K562 (cell line): ENCODE data around the gene UBAC2. TPM values are rescaled to one million over a fixed set of nuclear protein-coding genes. Genes with fewer than 3 reads are reported as not detected.

Source experiments
- CBFB ChIP-seq: sonication (generic); formaldehyde crosslinking; IDR thresholded peaks from 2 replicates; pipeline ENCODE4 v1.4.0; 2020; ENCODE audit warnings: mild to moderate bottlenecking, missing genetic modification reagents
- EP300 ChIP-seq: IDR thresholded peaks from 2 replicates; pipeline ENCODE4 v1.6.1; 2012; ENCODE audit warnings: low read length, improper control_type of control experiment
- FOXJ2 ChIP-seq: fragments of 200-800 bp; sonication (Bioruptor generic); IDR thresholded peaks from 2 replicates; pipeline ENCODE4 v1.6.1; 2016; ENCODE audit warnings: missing genetic modification characterization, missing compliant biosample characterization
- KDM2B ChIP-seq: fragments of 250-450 bp; sonication (Bioruptor Pico); IDR thresholded peaks from 2 replicates; pipeline ENCODE4 v1.8.0; 2021; ENCODE audit warnings: mild to moderate bottlenecking, moderate library complexity
- KLF13 ChIP-seq: fragments of 450-650 bp; IDR thresholded peaks from 2 replicates; pipeline ENCODE4 v1.6.1; 2016; ENCODE audit warnings: missing genetic modification characterization, low read depth, mild to moderate bottlenecking, missing compliant biosample characterization, moderate library complexity, borderline replicate concordance
- RAD51 ChIP-seq: fragments of 450-650 bp; IDR thresholded peaks from 2 replicates; pipeline ENCODE4 v1.7.1; 2016; ENCODE audit warnings: low read depth, mild to moderate bottlenecking, borderline replicate concordance
- RCOR1 ChIP-seq, 2 experiments: IDR thresholded peaks; 2 replicates each; pipeline ENCODE4 v1.6.1; 2012; ENCODE audit warnings: low read depth in 2 of 2, low read length in 2 of 2, borderline replicate concordance in 1 of 2, improper control_type of control experiment in 1 of 2
- SOX6 ChIP-seq: fragments of 450-650 bp; IDR thresholded peaks from 2 replicates; pipeline ENCODE4 v1.6.1; 2014; ENCODE audit warnings: mild to moderate bottlenecking
- TSC22D4 ChIP-seq: fragments of 450-650 bp; IDR thresholded peaks from 2 replicates; pipeline ENCODE4 v1.6.1; 2016; ENCODE audit warnings: missing genetic modification characterization, missing biosample characterization, control low read depth
- ZNF778 ChIP-seq: fragments of 450-650 bp; formaldehyde crosslinking; IDR thresholded peaks from 2 replicates; pipeline ENCODE4 v1.4.0; 2020; ENCODE audit warnings: mild to moderate bottlenecking, moderate library complexity
- polyA plus RNA-seq, 8 experiments: library from polyadenylated mRNA; depleted of rRNA in 4 of 8; stranded (reverse) in 5 of 8; unstranded in 3 of 8; fragments of >200 nt; fragmentation: Nextera tagmentation in 2 of 8; fragmentation: Illumina TruSeq in 1 of 8; extraction: Ambion mirVana in 2 of 8; extraction: Trizol in 1 of 8; gene quantifications; 2 replicates each; pipeline versions ENCODE4 v1.2.1 to v1.2.3, GENCODE V29; 2011 to 2014; ENCODE audit warnings: inconsistent platforms in 1 of 8, missing spikeins in 1 of 8
- total RNA-seq, 7 experiments: library from RNA; depleted of rRNA in 6 of 7; stranded (reverse); fragments of >200 nt in 6 of 7; fragmentation: Illumina TruSeq in 2 of 7; extraction: Trizol in 2 of 7; gene quantifications; 2 replicates each; pipeline versions ENCODE4 v1.2.1 to v1.2.3, GENCODE V29; 2011 to 2021; ENCODE audit warnings: low replicate concordance in 1 of 7
- TF ChIP-seq, protein P1 (sequence below): fragments of 450-650 bp; IDR thresholded peaks from 2 replicates; pipeline ENCODE4 v1.6.1; 2017; ENCODE audit warnings: antibody characterized with exemption, mild to moderate bottlenecking
- TF ChIP-seq, protein P2 (sequence below), 3 experiments: fragments of 200-800 bp in 1 of 3; fragments of 250-450 bp in 1 of 3; fragments of 450-650 bp in 1 of 3; sonication (Bioruptor Pico) in 1 of 3; sonication (Bioruptor generic) in 1 of 3; formaldehyde crosslinking in 1 of 3; IDR thresholded peaks; 2 replicates each; pipeline versions ENCODE4 v1.6.1 to v1.8.0; 2016 to 2022; ENCODE audit warnings: mild to moderate bottlenecking in 2 of 3, missing genetic modification characterization in 2 of 3, missing compliant biosample characterization in 1 of 3, moderate library complexity in 1 of 3
- TF ChIP-seq, protein P3 (sequence below): fragments of 150-350 bp; conservative IDR thresholded peaks from 2 replicates; pipeline ENCODE4 v1.6.1; 2014; ENCODE audit warnings: low read length
- TF ChIP-seq, protein P4 (sequence below): fragments of 450-650 bp; IDR thresholded peaks from 2 replicates; pipeline ENCODE4 v1.6.1; 2014; ENCODE audit warnings: low read depth, mild to moderate bottlenecking, moderate library complexity, borderline replicate concordance
- TF ChIP-seq, protein P5 (sequence below): sonication (generic); formaldehyde crosslinking; IDR thresholded peaks from 2 replicates; pipeline ENCODE4 v1.9.0; 2022; ENCODE audit warnings: mild to moderate bottlenecking, missing genetic modification reagents

UBAC2 gene
- total and polyA plus RNA-seq, 9 of the 15 experiments (the other 6 are each of a cell fraction or from before 2014, with no cell fraction given), result 6.0 to 84.1 (median 32.3) TPM

DNA sequence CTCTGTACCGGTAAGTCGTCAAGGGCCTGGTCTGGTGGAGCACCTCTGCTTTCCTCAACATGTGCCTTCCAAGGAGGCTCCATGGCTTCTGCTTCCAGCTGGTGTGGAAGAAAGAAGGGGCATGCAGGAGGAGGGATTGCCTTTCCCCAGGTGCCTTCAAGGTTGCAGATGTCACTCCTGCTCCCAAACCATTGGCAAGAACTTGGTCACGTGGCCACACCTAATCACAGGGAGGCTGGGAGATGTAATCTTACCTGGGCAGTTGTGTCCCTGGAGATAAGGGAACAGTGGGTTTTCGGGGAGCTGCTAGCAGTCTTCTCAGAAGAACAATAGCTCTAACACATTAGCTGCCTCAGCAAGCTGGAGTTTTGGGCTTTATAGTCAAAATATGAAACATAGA, 67.3 kb downstream of the UBAC2 start (continued):
- TF ChIP-seq, protein P1, sequence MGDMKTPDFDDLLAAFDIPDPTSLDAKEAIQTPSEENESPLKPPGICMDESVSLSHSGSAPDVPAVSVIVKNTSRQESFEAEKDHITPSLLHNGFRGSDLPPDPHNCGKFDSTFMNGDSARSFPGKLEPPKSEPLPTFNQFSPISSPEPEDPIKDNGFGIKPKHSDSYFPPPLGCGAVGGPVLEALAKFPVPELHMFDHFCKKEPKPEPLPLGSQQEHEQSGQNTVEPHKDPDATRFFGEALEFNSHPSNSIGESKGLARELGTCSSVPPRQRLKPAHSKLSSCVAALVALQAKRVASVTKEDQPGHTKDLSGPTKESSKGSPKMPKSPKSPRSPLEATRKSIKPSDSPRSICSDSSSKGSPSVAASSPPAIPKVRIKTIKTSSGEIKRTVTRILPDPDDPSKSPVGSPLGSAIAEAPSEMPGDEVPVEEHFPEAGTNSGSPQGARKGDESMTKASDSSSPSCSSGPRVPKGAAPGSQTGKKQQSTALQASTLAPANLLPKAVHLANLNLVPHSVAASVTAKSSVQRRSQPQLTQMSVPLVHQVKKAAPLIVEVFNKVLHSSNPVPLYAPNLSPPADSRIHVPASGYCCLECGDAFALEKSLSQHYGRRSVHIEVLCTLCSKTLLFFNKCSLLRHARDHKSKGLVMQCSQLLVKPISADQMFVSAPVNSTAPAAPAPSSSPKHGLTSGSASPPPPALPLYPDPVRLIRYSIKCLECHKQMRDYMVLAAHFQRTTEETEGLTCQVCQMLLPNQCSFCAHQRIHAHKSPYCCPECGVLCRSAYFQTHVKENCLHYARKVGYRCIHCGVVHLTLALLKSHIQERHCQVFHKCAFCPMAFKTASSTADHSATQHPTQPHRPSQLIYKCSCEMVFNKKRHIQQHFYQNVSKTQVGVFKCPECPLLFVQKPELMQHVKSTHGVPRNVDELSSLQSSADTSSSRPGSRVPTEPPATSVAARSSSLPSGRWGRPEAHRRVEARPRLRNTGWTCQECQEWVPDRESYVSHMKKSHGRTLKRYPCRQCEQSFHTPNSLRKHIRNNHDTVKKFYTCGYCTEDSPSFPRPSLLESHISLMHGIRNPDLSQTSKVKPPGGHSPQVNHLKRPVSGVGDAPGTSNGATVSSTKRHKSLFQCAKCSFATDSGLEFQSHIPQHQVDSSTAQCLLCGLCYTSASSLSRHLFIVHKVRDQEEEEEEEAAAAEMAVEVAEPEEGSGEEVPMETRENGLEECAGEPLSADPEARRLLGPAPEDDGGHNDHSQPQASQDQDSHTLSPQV, result 0 out of 2 replicates have a peak, but pooled peaks have one; percentile 40
- TF ChIP-seq FOXJ2 (tag), result no peak
- peak; percentile 91 for TF ChIP-seq SOX6
- TF ChIP-seq, protein P2, sequence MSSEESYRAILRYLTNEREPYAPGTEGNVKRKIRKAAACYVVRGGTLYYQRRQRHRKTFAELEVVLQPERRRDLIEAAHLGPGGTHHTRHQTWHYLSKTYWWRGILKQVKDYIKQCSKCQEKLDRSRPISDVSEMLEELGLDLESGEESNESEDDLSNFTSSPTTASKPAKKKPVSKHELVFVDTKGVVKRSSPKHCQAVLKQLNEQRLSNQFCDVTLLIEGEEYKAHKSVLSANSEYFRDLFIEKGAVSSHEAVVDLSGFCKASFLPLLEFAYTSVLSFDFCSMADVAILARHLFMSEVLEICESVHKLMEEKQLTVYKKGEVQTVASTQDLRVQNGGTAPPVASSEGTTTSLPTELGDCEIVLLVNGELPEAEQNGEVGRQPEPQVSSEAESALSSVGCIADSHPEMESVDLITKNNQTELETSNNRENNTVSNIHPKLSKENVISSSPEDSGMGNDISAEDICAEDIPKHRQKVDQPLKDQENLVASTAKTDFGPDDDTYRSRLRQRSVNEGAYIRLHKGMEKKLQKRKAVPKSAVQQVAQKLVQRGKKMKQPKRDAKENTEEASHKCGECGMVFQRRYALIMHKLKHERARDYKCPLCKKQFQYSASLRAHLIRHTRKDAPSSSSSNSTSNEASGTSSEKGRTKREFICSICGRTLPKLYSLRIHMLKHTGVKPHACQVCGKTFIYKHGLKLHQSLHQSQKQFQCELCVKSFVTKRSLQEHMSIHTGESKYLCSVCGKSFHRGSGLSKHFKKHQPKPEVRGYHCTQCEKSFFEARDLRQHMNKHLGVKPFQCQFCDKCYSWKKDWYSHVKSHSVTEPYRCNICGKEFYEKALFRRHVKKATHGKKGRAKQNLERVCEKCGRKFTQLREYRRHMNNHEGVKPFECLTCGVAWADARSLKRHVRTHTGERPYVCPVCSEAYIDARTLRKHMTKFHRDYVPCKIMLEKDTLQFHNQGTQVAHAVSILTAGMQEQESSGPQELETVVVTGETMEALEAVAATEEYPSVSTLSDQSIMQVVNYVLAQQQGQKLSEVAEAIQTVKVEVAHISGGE (CRISPR knock-in tag; IDR thresholded peaks at IDR 0.05), result no peak
- TF ChIP-seq EP300, result peak; percentile 65
- TF ChIP-seq, protein P3, sequence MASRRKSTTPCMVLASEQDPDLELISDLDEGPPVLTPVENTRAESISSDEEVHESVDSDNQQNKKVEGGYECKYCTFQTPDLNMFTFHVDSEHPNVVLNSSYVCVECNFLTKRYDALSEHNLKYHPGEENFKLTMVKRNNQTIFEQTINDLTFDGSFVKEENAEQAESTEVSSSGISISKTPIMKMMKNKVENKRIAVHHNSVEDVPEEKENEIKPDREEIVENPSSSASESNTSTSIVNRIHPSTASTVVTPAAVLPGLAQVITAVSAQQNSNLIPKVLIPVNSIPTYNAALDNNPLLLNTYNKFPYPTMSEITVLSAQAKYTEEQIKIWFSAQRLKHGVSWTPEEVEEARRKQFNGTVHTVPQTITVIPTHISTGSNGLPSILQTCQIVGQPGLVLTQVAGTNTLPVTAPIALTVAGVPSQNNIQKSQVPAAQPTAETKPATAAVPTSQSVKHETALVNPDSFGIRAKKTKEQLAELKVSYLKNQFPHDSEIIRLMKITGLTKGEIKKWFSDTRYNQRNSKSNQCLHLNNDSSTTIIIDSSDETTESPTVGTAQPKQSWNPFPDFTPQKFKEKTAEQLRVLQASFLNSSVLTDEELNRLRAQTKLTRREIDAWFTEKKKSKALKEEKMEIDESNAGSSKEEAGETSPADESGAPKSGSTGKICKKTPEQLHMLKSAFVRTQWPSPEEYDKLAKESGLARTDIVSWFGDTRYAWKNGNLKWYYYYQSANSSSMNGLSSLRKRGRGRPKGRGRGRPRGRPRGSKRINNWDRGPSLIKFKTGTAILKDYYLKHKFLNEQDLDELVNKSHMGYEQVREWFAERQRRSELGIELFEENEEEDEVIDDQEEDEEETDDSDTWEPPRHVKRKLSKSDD, result no peak
- no peak for TF ChIP-seq KLF13 (tag)
- TF ChIP-seq, protein P4, sequence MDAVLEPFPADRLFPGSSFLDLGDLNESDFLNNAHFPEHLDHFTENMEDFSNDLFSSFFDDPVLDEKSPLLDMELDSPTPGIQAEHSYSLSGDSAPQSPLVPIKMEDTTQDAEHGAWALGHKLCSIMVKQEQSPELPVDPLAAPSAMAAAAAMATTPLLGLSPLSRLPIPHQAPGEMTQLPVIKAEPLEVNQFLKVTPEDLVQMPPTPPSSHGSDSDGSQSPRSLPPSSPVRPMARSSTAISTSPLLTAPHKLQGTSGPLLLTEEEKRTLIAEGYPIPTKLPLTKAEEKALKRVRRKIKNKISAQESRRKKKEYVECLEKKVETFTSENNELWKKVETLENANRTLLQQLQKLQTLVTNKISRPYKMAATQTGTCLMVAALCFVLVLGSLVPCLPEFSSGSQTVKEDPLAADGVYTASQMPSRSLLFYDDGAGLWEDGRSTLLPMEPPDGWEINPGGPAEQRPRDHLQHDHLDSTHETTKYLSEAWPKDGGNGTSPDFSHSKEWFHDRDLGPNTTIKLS, result no peak
- TF ChIP-seq RAD51, result peak; percentile 84
- no peak for TF ChIP-seq KDM2B (CRISPR knock-in tag)
- TF ChIP-seq ZNF778, result no peak
- peak in 1 of 2 experiments; percentile 21; a peak in 1 of 4 replicates for TF ChIP-seq RCOR1 (IDR thresholded peaks at IDR 0.05; ENCODE audit: borderline replicate concordance in 1 of 2, low read depth in 2 of 2, low read length in 2 of 2)
- no peak for TF ChIP-seq TSC22D4
- no peak for TF ChIP-seq CBFB (CRISPR knock-in tag)
- TF ChIP-seq, protein P5, sequence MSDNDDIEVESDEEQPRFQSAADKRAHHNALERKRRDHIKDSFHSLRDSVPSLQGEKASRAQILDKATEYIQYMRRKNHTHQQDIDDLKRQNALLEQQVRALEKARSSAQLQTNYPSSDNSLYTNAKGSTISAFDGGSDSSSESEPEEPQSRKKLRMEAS, result 0 out of 2 replicates have a peak, but pooled peaks have one; percentile 23
